T-helper 2 cell treated with Interferon-gamma antibody and Interleukin-4, amounts not matched to agents 5 μg/mL and 100 μg/mL, for 36 hours (primary cell): ENCODE results near the gene CACNA1S.

Source experiments
- DNase-seq: peaks from one replicate; pipeline ENCODE4 v3.0.0; 2021; ENCODE audit warnings: low spot score
- H3K27ac Mint-ChIP-seq: one replicate; pipeline ENCODE4 v1.8.0; 2021; ENCODE audit warnings: mild to moderate bottlenecking, mixed read lengths
- H3K27me3 Mint-ChIP-seq: one replicate; pipeline ENCODE4 v1.8.0; 2021; ENCODE audit warnings: low read depth, mixed read lengths
- H3K36me3 Mint-ChIP-seq: one replicate; pipeline ENCODE4 v1.8.0; 2021; ENCODE audit warnings: low read depth, mixed read lengths
- H3K4me1 Mint-ChIP-seq: one replicate; pipeline ENCODE4 v1.8.0; 2021; ENCODE audit warnings: low read depth, mixed read lengths
- H3K4me3 Mint-ChIP-seq: one replicate; pipeline ENCODE4 v1.8.0; 2022; ENCODE audit warnings: mild to moderate bottlenecking, moderate library complexity, mixed read lengths
- H3K9me3 Mint-ChIP-seq: one replicate; pipeline ENCODE4 v1.8.0; 2021; ENCODE audit warnings: mixed read lengths

CACNA1S gene

DNA sequence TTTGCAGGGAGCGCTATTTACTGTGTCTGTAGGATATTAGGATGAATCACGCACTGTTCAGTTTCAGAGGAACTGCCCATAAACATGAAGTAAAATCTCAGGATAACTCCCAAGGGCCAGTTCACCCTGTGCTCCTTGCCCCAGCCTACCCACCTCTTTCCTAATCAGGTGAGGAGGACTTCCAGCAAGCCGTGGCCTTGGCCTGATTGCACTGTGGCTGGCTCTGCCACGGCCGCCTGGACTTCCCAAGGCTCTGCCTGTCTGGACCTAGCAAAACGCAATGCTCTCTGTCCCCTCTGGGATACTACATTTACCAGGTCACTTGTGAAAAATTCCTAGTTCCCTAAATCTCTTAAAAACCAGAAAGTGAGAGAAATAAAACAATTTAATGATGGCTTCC lies 22.2 kb upstream of the CACNA1S start:
- Mint-ChIP-seq H3K27me3 (no peaks in the 10 kb centered on the region), H3K4me1 (no peaks in the 10 kb centered on the region), H3K36me3 (peaks cover 3% of the 10 kb centered on the region), H3K4me3 (no peak overlapping the region), H3K27ac (no peak overlapping the region), H3K9me3 (no peaks in the 10 kb centered on the region)
- DNase-seq: no peak

DNA sequence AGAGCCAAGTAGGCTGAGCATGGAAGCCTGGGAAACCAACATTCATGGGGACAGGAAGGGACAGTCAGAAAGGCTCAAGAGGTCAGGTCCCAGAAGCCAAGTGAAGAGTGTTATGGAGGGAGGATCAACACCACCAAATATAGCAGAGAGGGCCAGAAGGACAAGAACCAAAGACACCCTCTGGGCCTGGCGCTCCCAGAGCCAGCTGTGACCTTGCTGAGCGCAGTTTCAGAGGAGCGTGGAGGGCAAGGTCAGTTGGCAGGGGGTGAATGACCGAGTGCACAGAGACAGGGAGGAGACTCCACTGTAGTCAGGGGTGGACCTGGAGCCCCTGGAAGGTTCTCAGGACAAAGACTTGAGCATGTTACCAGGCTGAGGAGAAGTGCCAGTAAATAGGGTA lies 19.2 kb upstream of the CACNA1S start:
- no peak for DNase-seq
- no peaks in the 10 kb centered on the region for H3K4me1 Mint-ChIP-seq
- no peaks in the 10 kb centered on the region for H3K27me3 Mint-ChIP-seq
- no peak overlapping the region for H3K27ac Mint-ChIP-seq
- H3K36me3 Mint-ChIP-seq: peaks cover 3% of the 10 kb centered on the region
- H3K9me3 Mint-ChIP-seq: no peaks in the 10 kb centered on the region
- H3K4me3 Mint-ChIP-seq: no peak overlapping the region

DNA sequence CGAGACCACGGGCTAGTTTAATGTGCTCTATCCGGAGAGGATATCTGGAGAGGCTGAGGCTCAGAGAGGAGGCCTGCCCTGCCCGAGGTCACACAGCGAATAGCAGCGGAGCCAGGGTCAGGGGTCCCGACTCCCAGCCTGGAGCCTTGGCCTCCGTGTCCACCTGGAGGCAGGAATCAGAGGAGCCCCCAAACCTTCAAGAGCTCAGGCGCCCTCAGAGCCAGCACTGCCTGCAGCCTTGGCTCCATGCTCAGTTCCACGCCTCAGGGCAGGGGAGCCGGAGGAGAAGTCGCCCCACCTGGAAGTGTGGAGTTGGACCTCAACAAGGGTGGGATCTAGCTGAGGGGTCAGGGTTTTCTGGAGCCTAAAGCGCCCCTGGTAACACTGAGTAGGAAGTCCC lies 16.7 kb upstream of the CACNA1S start:
- no peaks in the 10 kb centered on the region for H3K4me1 Mint-ChIP-seq
- no peak overlapping the region for H3K27ac Mint-ChIP-seq
- peaks cover 2% of the 10 kb centered on the region for H3K27me3 Mint-ChIP-seq
- no peak overlapping the region for H3K4me3 Mint-ChIP-seq
- no peak for DNase-seq
- H3K9me3 Mint-ChIP-seq: no peaks in the 10 kb centered on the region
- no peaks in the 10 kb centered on the region for H3K36me3 Mint-ChIP-seq

DNA sequence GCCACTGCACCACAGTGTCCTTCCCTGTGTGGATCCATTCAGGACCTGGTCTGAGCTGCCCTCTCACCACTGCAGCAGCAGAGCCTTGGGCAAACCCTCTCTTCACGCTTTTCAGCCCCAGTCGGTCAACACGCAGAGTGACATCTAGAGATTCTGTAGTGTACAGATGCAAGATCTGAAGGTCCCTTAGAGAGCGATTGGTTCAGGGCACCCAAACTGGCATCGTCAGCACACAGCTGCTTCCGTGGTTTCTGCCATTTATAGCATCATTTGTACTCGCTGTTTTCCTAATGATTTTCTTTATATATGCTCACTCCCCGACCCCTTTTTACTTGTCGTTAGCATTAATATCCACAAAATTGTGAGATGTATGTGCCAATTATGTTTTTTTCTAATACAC lies 16.2 kb upstream of the CACNA1S start:
- no peak overlapping the region for H3K27ac Mint-ChIP-seq
- no peaks in the 10 kb centered on the region for H3K36me3 Mint-ChIP-seq
- no peak for DNase-seq
- H3K4me1 Mint-ChIP-seq: no peaks in the 10 kb centered on the region
- H3K27me3 Mint-ChIP-seq: peaks cover 5% of the 10 kb centered on the region
- H3K9me3 Mint-ChIP-seq: no peaks in the 10 kb centered on the region
- no peak overlapping the region for H3K4me3 Mint-ChIP-seq

DNA sequence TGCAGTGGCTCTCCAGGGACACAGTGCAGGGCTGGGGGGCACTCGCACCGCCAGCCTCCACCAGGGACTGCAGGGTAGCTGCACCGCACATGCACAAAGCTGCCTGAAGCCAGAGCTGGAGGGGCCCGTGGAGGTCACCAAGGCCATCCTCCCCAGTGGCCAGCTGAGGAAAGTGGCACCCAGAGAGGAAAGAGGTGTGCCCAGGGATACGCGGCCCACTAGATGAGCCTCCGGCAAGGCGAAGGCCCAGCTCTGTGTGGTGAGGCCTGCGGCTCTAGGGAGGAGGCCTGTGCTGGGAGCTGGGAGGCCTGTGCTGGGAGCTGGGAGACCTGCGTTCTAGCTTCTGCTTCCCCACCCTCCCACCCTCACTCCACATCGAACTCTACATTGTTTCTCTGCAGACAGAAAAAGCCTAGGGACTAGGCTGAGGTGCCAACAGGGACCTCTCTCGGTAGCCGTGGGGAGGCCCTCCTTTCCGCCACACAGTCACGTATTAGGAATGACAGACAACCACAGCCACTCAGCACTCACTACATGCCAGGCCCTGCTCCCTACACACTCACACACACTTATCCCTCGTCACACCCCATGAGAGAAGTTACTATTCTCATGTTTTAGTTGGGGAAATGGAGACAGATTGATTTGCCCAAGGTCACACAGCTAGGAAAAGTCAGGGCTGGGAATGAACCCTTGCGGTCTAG lies 15.7 kb upstream of the CACNA1S start:
- H3K36me3 Mint-ChIP-seq: no peaks in the 10 kb centered on the region
- no peak for DNase-seq
- no peaks in the 10 kb centered on the region for H3K9me3 Mint-ChIP-seq
- H3K4me3 Mint-ChIP-seq: no peak overlapping the region
- no peak overlapping the region for H3K27ac Mint-ChIP-seq
- H3K27me3 Mint-ChIP-seq: peaks cover 5% of the 10 kb centered on the region
- no peaks in the 10 kb centered on the region for H3K4me1 Mint-ChIP-seq

DNA sequence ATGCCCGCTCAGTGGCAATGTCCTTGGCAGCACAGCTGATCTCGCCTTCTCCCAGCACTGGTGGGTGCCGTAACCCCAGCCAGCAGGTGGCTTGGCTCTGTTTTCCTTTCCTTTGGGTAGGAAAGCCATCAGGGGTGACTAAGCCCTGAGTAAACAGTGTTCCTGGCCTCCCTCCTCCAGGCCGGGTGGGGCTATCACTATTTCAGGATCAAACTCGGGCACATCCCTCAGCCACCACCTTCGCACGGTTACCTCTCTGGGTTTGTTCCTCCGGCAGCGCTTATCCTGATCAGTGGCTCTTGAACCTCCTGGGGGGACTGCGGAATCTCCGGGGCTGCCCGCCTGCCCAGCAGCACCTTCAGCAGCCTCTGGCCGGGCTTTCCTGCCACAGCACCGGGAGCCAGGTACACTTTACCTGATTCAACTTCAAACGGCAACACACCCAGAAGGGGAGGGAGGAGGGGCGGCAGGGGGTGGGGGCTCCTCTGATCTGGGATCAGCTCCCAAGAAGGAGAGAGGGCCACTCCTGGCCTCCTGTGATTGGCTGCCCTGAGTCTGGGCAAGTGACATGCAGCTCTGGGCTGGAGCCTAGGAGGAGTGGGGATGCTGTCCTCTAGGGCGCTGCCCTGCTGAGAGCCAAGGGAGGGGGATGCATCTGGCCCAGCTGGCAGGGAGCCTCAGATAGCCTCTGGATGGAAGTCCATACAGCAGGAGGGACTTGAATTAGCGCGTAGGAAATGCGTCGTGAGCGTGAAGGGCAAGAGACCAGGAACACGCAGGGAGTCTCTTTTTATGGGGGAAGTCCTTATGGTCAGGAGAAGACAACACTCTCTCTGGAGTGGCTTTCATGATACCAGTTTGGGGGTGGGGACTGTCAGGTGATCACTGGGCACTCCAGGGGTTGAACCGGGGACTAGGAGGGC lies 14.9 kb upstream of the CACNA1S start, which contains the start of gene ASCL5:
Gene ASCL5, minus strand, starts transcription at position 353 of the 923 bp plus-strand sequence. CDS start 11,812 bp downstream, outside the sequence.
- Mint-ChIP-seq H3K27me3 (peaks cover 5% of the 10 kb centered on the region), H3K36me3 (no peaks in the 10 kb centered on the region), H3K27ac (no peak within 1 kb of the TSS), H3K4me3 (no peak within 1 kb of the TSS), H3K9me3 (no peaks in the 10 kb centered on the region), H3K4me1 (no peaks in the 10 kb centered on the region)
- no peak for DNase-seq

DNA sequence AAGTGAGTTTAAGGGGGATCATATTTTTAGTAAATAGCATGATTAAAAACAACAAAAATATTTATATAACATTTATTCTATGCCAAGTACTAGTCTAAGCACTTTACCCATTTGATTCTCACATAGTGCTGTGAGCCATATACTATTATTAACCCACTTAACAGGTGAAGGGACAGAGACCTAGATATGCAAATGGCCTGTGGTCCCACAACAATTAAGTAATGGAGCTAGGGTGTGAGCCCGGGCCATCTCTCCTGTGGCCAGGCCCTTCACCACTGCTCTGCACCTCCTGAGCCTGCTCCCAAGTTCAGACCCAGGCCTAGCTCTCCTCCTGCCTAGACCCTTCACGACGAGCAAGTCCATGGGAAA lies 14.2 kb upstream of the CACNA1S start:
- Mint-ChIP-seq H3K27ac (no peak overlapping the region), H3K9me3 (no peaks in the 10 kb centered on the region), H3K27me3 (peaks cover 5% of the 10 kb centered on the region), H3K36me3 (no peaks in the 10 kb centered on the region), H3K4me1 (no peaks in the 10 kb centered on the region), H3K4me3 (no peak overlapping the region)
- DNase-seq: no peak

DNA sequence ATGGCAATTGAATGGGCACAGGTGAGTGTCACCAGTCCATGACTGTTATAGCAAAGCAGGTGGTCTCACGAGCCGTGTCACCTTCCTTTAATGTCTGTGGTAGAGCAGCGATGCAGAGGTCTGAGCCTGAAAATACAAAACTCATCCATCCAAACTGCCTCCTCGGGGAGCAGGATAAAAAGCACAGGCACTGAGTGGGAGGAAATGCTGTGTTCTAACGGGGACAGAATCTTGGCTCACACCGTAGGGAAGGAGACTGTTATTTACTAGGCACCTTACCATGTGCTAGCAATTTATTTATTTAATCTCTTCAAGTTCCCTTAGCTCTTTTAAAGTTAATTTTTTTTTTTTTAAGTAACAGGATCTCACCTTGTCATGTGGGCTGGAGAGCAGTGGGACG lies 13.6 kb upstream of the CACNA1S start:
- Mint-ChIP-seq H3K27me3 (peaks cover 5% of the 10 kb centered on the region), H3K36me3 (no peaks in the 10 kb centered on the region), H3K27ac (no peak overlapping the region), H3K4me1 (no peaks in the 10 kb centered on the region), H3K9me3 (no peaks in the 10 kb centered on the region), H3K4me3 (no peak overlapping the region)
- DNase-seq: no peak

DNA sequence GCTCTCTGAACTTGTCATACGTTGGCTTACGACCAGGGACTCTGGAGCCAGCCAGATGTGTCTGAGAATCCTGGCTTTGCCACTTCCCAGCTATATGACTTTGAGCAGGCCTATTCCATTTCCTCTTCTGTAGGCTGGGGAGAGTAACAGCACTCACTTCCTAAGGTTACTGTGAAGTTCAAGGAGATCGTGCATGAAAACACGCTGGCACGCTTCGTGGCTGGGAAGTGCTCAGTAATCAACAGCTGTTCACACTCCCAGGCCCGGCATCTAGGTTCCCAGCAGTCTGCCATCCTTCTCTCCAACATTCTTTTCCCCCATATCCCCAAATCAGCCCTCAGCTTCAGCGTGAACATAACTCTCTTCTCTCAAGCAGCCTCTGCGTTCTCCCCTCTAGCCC lies 12.8 kb upstream of the CACNA1S start:
- Mint-ChIP-seq H3K27me3 (peaks cover 5% of the 10 kb centered on the region), H3K4me3 (no peak overlapping the region), H3K9me3 (no peaks in the 10 kb centered on the region), H3K36me3 (no peaks in the 10 kb centered on the region), H3K4me1 (no peaks in the 10 kb centered on the region), H3K27ac (no peak overlapping the region)
- no peak for DNase-seq

DNA sequence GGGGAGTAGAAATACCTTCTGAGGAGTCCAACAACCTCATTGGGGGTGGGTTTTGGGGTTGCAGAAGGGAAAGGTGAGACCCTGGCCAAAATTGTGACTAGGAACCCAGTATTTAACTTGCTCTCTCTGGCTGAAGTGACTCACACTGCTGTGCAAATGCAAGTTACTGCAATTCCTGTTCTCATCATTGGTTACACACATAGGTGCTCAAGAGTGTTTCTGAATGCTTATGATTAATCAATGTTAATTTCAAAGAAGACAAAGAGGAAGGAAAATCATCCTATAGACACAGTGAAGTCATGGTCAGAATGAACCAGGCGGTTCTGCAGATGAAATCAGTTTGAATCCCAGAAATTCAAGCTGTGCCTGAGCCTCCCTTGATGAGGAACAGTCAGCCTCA lies 11.6 kb upstream of the CACNA1S start:
- peaks cover 5% of the 10 kb centered on the region for H3K27me3 Mint-ChIP-seq
- DNase-seq: no peak
- H3K4me3 Mint-ChIP-seq: no peak overlapping the region
- H3K27ac Mint-ChIP-seq: no peak overlapping the region
- H3K9me3 Mint-ChIP-seq: no peaks in the 10 kb centered on the region
- no peaks in the 10 kb centered on the region for H3K4me1 Mint-ChIP-seq
- H3K36me3 Mint-ChIP-seq: no peaks in the 10 kb centered on the region

DNA sequence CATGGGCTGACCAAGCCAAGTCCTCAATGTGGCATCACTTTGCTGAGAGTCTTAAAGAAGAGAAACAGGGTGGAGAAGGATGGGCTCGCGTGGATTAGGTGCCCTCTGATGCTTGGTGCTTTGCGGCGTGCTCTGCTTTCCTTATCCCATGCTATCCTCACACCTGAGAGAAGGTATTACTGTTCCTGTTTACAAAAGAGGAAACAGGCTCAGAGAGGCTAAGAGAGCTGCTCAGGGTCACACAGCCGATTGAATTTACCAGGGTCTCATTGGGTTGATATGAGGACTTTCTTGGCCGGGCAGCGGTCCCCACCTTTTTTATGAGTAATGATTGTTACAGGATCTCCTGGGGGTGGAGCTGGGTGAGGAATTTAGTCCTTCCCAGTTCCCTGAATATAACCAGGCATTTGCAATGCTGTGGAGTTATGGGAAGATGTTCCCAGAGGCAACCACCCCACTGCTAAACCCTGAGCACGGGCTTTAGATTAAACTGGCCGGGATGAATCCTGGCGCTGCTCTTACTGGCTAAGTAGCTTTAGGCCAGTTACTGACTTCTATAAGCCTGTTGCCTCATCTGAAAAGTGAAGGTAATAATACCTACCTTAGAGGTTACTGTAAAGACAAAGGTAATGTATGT lies 10.2 kb upstream of the CACNA1S start:
- no peak for DNase-seq
- no peaks in the 10 kb centered on the region for H3K9me3 Mint-ChIP-seq
- H3K4me3 Mint-ChIP-seq: no peak overlapping the region
- no peaks in the 10 kb centered on the region for H3K4me1 Mint-ChIP-seq
- no peaks in the 10 kb centered on the region for H3K36me3 Mint-ChIP-seq
- H3K27ac Mint-ChIP-seq: no peak overlapping the region
- peaks cover 9% of the 10 kb centered on the region for H3K27me3 Mint-ChIP-seq

DNA sequence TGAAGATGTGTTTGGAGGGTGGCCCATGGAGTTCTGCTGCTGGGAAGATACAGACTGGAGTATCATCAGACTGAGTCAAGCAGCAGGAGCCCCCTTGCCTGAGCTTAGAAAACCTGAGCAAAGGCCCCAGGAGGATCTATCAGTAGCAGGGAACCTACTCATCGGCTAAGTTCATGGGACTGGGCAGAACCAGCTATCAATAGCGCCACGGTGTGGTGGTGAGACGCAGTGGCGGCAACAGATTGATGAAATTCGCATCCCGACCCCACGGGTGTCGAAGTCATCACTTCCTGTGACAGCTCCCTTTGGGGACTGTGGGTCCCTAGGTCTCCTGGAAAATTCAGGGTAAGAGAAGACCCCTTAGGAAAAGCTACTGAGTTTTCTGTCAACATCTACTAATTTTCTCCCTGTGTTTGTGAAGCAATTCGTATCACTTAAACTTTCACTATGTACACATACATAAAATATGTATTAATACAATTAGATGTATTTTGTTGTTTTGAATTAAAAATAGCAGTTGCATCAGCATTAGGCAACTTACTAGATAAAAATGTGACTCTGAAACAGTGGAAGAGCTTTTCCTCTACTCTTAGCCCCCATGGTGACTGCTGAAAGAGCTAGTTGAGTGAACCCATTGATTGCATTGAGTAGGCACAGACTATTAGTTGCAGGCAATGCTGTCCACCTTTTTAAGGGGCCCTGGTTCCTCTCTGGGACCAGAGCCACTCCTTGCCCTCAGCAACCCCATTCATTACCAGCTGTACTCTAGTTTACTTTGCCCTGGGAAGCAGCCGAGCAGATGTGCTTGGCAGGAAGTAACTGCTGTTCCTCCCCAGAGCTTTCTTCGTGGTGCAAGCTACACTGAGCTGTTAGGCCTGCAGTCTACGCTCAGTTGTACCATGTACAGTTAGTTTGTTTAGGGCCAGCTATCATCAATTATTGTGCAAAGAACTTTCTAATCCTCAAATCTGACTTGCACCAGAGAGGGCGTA lies 7.3 kb upstream of the CACNA1S start:
- Mint-ChIP-seq H3K27ac (no peak overlapping the region), H3K4me1 (peaks cover under 1% of the 10 kb centered on the region), H3K36me3 (no peaks in the 10 kb centered on the region), H3K27me3 (peaks cover 27% of the 10 kb centered on the region), H3K4me3 (no peak overlapping the region), H3K9me3 (no peaks in the 10 kb centered on the region)
- DNase-seq: peak; percentile 30

DNA sequence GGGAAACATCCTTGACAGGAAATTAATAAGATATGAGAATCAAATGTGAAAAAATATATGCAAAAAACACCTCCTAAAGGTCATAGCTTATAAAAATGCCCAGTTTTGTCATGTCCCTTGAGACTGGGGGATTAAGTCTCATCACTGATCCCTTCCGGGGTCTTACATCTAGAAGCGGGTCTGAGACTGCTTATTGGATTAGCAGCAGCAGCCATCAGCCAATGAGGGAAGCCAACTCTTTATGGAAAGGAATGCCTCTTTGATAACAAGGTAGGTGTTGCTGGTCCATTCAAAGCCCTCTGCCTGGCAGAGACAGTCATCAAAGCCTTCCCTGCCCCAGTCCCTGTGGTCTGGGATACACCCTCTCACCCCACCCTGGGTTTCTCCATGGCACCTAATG lies 3.9 kb upstream of the CACNA1S start:
- H3K4me1 Mint-ChIP-seq: peaks cover 2% of the 10 kb centered on the region
- no peaks in the 10 kb centered on the region for H3K9me3 Mint-ChIP-seq
- no peak overlapping the region for H3K4me3 Mint-ChIP-seq
- H3K36me3 Mint-ChIP-seq: no peaks in the 10 kb centered on the region
- DNase-seq: no peak
- no peak overlapping the region for H3K27ac Mint-ChIP-seq
- peaks cover 39% of the 10 kb centered on the region for H3K27me3 Mint-ChIP-seq
